ENCODE data around the gene AGO1.

- TF ChIP-seq CTCF (conservative IDR thresholded peaks at IDR 0.05; ENCODE audit: low read length) (no peak), EZH2phosphoT487 (IDR thresholded peaks at IDR 0.05; ENCODE audit: borderline replicate concordance) (no peak)
Measured at GRCh38 chr1:35856964-35857363, 26.0 kb upstream of the AGO1 start.

All from Loucy (cell line).